Nephron progenitor cell (in vitro differentiated cells): ENCODE data around the gene NTF3.

Experiments used
- DNase-seq: peaks from one replicate; pipeline ENCODE4 v3.0.0; 2021
- H3K27ac Mint-ChIP-seq: 2 replicates; pipeline ENCODE4 v1.8.0; 2021; ENCODE audit warnings: mild to moderate bottlenecking, moderate library complexity, mixed read lengths
- H3K27me3 Mint-ChIP-seq: 2 replicates; pipeline ENCODE4 v1.8.0; 2021; ENCODE audit warnings: mild to moderate bottlenecking, low read depth, mixed read lengths; ENCODE audit not compliant: poor library complexity
- H3K36me3 Mint-ChIP-seq: 2 replicates; pipeline ENCODE4 v1.8.0; 2021; ENCODE audit warnings: low read depth, mixed read lengths
- H3K4me1 Mint-ChIP-seq: 2 replicates; pipeline ENCODE4 v1.8.0; 2021; ENCODE audit warnings: mixed read lengths
- H3K4me3 Mint-ChIP-seq: 2 replicates; pipeline ENCODE4 v1.8.0; 2021; ENCODE audit warnings: mild to moderate bottlenecking, moderate library complexity, mixed read lengths
- H3K9me3 Mint-ChIP-seq: 2 replicates; pipeline ENCODE4 v1.8.0; 2021; ENCODE audit warnings: mild to moderate bottlenecking, moderate library complexity, mixed read lengths
- TF ChIP-seq, protein P1 (sequence below): fragments of 200-600 bp; sonication (generic); IDR thresholded peaks from 2 replicates; pipeline ENCODE4 v1.5.0; 2021; ENCODE audit warnings: antibody characterized with exemption

NTF3 gene

GRCh38 chr12:5487948-5488625, 56.2 kb downstream of the NTF3 start:
- no peaks in the 10 kb centered on the region for H3K36me3 Mint-ChIP-seq
- no peaks in the 10 kb centered on the region for H3K27me3 Mint-ChIP-seq
- H3K4me1 Mint-ChIP-seq, result peaks cover 57% of the 10 kb centered on the region
- H3K9me3 Mint-ChIP-seq, result no peaks in the 10 kb centered on the region
- no peak overlapping the region for H3K4me3 Mint-ChIP-seq
- TF ChIP-seq, protein P1, sequence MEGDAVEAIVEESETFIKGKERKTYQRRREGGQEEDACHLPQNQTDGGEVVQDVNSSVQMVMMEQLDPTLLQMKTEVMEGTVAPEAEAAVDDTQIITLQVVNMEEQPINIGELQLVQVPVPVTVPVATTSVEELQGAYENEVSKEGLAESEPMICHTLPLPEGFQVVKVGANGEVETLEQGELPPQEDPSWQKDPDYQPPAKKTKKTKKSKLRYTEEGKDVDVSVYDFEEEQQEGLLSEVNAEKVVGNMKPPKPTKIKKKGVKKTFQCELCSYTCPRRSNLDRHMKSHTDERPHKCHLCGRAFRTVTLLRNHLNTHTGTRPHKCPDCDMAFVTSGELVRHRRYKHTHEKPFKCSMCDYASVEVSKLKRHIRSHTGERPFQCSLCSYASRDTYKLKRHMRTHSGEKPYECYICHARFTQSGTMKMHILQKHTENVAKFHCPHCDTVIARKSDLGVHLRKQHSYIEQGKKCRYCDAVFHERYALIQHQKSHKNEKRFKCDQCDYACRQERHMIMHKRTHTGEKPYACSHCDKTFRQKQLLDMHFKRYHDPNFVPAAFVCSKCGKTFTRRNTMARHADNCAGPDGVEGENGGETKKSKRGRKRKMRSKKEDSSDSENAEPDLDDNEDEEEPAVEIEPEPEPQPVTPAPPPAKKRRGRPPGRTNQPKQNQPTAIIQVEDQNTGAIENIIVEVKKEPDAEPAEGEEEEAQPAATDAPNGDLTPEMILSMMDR, result no peak
- no peak for DNase-seq
- no peak overlapping the region for H3K27ac Mint-ChIP-seq

DNA sequence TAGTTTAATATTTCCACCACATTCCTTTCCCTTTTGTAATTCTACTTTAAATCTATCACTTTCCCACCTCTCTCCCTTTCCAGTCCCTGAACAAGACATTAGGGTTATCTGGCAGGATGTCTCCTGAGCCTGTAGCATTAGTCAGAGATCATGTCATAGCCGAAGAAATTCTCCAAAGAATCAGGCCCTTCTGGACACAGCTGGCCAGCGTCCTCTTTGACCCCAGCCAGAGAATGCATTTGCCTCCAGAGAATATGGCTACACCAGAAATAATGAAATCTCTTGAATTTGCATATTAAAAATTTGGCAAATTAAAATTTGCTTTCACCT, 56.7 kb downstream of the NTF3 start:
- no peaks in the 10 kb centered on the region for H3K36me3 Mint-ChIP-seq
- no peak overlapping the region for H3K27ac Mint-ChIP-seq
- no peaks in the 10 kb centered on the region for H3K9me3 Mint-ChIP-seq
- no peak overlapping the region for H3K4me3 Mint-ChIP-seq
- H3K4me1 Mint-ChIP-seq, result peaks cover 62% of the 10 kb centered on the region
- TF ChIP-seq, protein P1, result no peak
- DNase-seq, result no peak
- H3K27me3 Mint-ChIP-seq, result no peaks in the 10 kb centered on the region

GRCh38 chr12:5489017-5489416, 57.1 kb downstream of the NTF3 start:
- Mint-ChIP-seq H3K27ac (peak overlapping the region; percentile 86), H3K9me3 (no peaks in the 10 kb centered on the region), H3K36me3 (no peaks in the 10 kb centered on the region), H3K4me3 (no peak overlapping the region), H3K27me3 (no peaks in the 10 kb centered on the region), H3K4me1 (peaks cover 66% of the 10 kb centered on the region)
- no peak for DNase-seq
- TF ChIP-seq, protein P1, result no peak

GRCh38 chr12:5489760-5490406, 58.0 kb downstream of the NTF3 start:
- peaks cover 5% of the 10 kb centered on the region for H3K36me3 Mint-ChIP-seq
- no peaks in the 10 kb centered on the region for H3K27me3 Mint-ChIP-seq
- no peak for DNase-seq
- TF ChIP-seq, protein P1, result no peak
- no peaks in the 10 kb centered on the region for H3K9me3 Mint-ChIP-seq
- H3K4me3 Mint-ChIP-seq, result no peak overlapping the region
- H3K4me1 Mint-ChIP-seq, result peaks cover 68% of the 10 kb centered on the region
- H3K27ac Mint-ChIP-seq, result no peak overlapping the region

- H3K4me3 Mint-ChIP-seq, result no peak overlapping the region
- H3K4me1 Mint-ChIP-seq, result peaks cover 62% of the 10 kb centered on the region
- H3K9me3 Mint-ChIP-seq, result no peaks in the 10 kb centered on the region
- DNase-seq, result no peak
- TF ChIP-seq, protein P1, result no peak
- H3K27me3 Mint-ChIP-seq, result no peaks in the 10 kb centered on the region
- no peak overlapping the region for H3K27ac Mint-ChIP-seq
- H3K36me3 Mint-ChIP-seq, result peaks cover 5% of the 10 kb centered on the region
These were observed 60.7 kb downstream of the NTF3 start for GRCh38 chr12:5492562-5492961.

DNA sequence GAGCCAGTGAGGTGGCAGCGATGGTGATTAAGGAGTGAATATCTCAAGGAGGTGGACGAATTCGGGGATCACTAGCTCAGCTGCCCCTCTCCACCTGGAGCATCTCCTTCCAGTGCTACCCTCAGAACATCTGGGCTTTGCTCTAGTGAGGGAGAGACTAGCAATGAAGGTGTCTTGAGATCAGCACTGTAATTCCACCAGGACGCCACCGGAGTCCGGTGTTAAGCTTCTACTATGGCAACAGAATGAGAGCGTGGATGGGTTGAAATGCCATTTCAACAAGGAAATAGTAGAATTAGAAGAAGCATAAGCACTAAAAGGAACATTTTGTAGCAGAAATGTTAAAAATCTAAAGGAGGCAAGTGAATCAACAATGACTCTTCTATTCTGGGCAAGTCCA, 61.1 kb downstream of the NTF3 start:
- Mint-ChIP-seq H3K27ac (no peak overlapping the region), H3K4me1 (peaks cover 57% of the 10 kb centered on the region), H3K4me3 (no peak overlapping the region), H3K27me3 (no peaks in the 10 kb centered on the region), H3K36me3 (peaks cover 5% of the 10 kb centered on the region), H3K9me3 (no peaks in the 10 kb centered on the region)
- TF ChIP-seq, protein P1, result peak; percentile 10
- no peak for DNase-seq
